A673 (cell line): ENCODE data around the gene TRIM41.

Source experiments
- EZH2 ChIP-seq: fragments of 200-600 bp; sonication (generic); IDR thresholded peaks from 2 replicates; pipeline ENCODE4 v1.6.1; 2017; ENCODE audit warnings: borderline replicate concordance, low read depth, mild to moderate bottlenecking, mixed read lengths, antibody characterized with exemption, low read length; ENCODE audit not compliant: poor library complexity, severe bottlenecking
- TF ChIP-seq, protein P1 (sequence below): fragments of 300-800, 200-600 bp; sonication (generic); conservative IDR thresholded peaks from 2 replicates; pipeline ENCODE4 v1.5.1; 2017; ENCODE audit warnings: low read depth, mild to moderate bottlenecking, antibody characterized with exemption, low read length, moderate library complexity, mixed read lengths

DNA sequence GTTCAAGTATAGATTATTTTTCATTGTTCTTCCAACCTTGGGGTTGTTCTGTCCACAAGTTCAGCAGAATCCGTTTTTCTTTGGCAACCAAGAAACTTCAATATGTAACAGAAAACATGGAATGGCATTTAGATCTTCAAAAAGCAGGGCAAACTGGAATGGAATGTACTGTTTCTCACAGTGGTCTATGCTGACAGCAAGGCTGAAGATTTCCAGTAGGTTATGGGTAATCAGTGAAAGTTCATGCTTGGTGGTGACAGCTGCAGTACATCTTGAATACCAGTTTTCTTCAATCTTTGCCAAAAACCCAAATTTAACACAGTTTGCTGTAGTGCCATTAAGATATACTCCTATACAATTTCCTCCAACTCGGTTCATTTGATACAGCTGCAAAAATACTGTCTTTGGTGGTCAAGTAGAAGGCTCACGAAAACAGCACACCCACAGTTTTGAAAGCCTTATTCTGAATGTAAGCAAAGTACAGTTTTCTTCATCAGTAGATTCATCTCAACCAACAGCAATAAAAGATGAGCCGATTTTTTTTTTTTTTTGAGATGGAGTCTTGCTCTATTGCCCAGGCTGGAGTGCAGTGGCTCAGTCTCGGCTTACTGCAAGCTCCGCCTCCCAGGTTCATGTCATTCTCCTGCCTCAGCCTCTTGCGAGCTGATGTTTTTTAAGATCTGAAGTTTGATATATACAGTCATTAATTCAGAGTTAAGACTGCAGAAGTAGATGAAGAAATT lies 32.9 kb downstream of the TRIM41 start:
- TF ChIP-seq, protein P1, sequence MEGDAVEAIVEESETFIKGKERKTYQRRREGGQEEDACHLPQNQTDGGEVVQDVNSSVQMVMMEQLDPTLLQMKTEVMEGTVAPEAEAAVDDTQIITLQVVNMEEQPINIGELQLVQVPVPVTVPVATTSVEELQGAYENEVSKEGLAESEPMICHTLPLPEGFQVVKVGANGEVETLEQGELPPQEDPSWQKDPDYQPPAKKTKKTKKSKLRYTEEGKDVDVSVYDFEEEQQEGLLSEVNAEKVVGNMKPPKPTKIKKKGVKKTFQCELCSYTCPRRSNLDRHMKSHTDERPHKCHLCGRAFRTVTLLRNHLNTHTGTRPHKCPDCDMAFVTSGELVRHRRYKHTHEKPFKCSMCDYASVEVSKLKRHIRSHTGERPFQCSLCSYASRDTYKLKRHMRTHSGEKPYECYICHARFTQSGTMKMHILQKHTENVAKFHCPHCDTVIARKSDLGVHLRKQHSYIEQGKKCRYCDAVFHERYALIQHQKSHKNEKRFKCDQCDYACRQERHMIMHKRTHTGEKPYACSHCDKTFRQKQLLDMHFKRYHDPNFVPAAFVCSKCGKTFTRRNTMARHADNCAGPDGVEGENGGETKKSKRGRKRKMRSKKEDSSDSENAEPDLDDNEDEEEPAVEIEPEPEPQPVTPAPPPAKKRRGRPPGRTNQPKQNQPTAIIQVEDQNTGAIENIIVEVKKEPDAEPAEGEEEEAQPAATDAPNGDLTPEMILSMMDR: no peak
- no peak for TF ChIP-seq EZH2
